ENCODE data around the gene ASS1.

DNA sequence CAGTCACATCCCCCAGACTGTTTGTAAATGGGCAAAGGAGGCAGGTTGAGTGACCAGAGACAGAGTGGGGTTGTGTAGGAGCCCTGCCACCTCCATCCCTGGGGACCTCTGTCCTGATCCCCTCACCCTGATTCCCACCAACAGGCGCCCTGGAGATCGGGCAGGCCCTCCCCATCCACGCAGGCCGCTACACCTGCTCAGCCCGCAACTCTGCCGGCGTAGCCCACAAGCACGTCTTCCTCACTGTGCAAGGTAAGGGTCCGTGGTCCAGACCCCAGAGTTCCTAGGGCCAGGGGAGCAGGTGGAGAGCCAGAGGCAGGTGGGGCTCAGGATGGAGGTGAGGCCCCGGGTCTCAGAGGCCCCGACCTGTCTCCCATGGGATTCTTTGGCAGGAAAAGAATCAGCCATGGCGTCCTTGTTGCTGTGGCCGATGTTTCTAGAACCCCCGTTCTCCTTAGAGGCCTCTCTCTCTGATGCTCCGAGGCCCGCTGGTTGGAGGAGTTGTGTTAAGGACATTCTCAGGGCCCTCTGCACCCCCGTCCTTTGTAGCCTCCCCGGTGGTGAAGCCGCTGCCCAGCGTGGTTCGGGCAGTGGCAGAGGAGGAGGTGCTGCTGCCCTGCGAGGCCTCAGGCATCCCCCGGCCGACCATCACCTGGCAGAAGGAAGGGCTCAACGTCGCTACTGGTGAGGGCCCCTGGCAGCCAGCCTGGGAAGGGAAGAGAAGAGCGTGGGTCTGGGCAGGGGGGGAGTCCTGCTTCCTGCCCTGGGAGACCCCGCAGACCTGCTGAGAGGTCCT is 41.9 kb upstream of the ASS1 start:
- TF ChIP-seq, protein P1, sequence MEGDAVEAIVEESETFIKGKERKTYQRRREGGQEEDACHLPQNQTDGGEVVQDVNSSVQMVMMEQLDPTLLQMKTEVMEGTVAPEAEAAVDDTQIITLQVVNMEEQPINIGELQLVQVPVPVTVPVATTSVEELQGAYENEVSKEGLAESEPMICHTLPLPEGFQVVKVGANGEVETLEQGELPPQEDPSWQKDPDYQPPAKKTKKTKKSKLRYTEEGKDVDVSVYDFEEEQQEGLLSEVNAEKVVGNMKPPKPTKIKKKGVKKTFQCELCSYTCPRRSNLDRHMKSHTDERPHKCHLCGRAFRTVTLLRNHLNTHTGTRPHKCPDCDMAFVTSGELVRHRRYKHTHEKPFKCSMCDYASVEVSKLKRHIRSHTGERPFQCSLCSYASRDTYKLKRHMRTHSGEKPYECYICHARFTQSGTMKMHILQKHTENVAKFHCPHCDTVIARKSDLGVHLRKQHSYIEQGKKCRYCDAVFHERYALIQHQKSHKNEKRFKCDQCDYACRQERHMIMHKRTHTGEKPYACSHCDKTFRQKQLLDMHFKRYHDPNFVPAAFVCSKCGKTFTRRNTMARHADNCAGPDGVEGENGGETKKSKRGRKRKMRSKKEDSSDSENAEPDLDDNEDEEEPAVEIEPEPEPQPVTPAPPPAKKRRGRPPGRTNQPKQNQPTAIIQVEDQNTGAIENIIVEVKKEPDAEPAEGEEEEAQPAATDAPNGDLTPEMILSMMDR (IDR thresholded peaks at IDR 0.05) = no peak
- no peak for TF ChIP-seq POLR2AphosphoS5 (IDR thresholded peaks at IDR 0.05)
- no peak for TF ChIP-seq POLR2A (IDR thresholded peaks at IDR 0.05)
